ENCODE data around the gene RRM2.

- TF ChIP-seq TEAD4 (CRISPR knock-in tag; IDR thresholded peaks at IDR 0.05) (no peak), CTCF (IDR thresholded peaks at IDR 0.05) (no peak), USF2 (CRISPR knock-in tag; IDR thresholded peaks at IDR 0.05) (no peak), STAT6 (CRISPR knock-in tag; conservative IDR thresholded peaks at IDR 0.05; ENCODE audit: low read depth) (no peak), HMGXB4 (CRISPR knock-in tag; IDR thresholded peaks at IDR 0.05) (no peak), NR2C2 (CRISPR knock-in tag; IDR thresholded peaks at IDR 0.05) (no peak), FOXK1 (CRISPR knock-in tag; IDR thresholded peaks at IDR 0.05) (no peak), ZNF263 (CRISPR knock-in tag; IDR thresholded peaks at IDR 0.05; ENCODE audit: low read depth) (no peak), ZNF512 (CRISPR knock-in tag; IDR thresholded peaks at IDR 0.05; ENCODE audit: borderline replicate concordance) (no peak)
Measured at GRCh38 chr2:10158681-10159080, 36.1 kb downstream of the RRM2 start.

Data from WTC11 (cell line).